NCI-H345 (cell line): Measurements from ENCODE around the gene PTPRJ.
A peak's percentile ranks its signal among the peaks of the same experiment; 100 is the strongest.

Experiments used
- DNase-seq: peaks from one replicate; lab custom pipeline; 2025; lab: John Stamatoyannopoulos, UW

The PTPRJ gene

DNA sequence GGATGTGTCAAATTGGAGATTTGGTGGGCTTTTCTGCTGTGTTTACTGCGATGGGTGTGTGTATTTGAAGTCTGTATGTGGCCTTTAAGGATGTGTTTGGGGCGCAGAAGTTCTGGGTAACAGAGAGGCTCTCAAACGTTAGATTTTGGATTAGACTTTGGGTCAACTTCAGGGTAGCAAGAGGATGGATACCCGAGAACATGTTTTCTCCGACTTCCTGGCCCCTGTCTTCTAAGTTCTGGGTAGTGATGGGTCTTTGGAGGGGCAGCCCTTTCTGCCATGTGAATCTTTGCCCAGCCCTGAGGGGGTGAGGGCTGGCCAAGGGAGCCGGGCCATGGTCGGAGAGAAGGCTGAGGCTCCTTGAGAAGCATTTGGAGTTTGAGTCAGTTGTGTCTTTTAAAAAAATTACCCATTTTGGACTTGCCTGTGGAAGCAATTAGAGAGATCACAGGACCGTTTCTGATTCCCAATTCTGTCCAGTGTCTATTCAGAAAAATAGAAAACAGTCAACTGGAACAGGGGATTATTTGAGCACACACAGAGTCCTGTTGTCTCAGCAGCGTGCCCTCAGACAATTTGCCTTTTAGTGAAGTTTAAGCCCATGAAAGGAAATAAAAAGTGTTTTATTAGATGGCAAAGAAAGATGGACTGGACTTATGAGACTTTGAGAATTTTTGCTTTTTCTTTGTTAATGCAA, 114.4 kb downstream of the PTPRJ start:
- DNase-seq, result no peak

DNA sequence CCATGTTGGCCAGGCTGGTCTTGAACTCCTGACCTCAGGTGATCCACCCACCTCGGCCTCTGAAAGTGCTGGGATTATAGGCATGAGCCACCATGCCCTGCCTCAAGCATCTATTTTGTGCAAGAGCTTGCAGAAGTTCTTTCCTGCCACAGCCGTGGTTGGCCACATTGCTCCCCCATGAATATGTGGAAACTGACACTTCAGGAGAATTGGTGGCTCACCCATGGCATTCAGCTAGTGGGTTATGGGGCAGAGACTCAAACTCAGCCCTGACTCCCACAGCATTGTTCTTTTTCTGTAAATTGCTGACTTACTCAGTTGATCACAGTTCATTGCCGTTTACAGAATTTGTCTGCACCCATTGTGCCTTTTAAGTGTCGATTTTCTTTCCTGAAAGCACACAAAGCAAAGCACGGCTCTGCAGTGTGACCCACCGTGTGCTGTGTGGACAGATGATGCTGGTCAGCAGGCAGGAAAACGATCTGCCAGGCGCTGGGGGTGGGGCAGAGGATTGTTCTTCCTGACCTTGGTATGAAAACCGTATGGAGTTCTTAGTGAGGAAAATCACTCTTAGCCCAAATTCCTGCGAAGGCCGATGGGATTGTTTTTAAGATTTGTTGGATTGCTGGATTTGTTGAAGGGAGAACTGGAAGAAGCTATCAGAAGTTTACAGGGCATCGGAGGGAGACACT, 115.6 kb downstream of the PTPRJ start:
- no peak for DNase-seq

DNA sequence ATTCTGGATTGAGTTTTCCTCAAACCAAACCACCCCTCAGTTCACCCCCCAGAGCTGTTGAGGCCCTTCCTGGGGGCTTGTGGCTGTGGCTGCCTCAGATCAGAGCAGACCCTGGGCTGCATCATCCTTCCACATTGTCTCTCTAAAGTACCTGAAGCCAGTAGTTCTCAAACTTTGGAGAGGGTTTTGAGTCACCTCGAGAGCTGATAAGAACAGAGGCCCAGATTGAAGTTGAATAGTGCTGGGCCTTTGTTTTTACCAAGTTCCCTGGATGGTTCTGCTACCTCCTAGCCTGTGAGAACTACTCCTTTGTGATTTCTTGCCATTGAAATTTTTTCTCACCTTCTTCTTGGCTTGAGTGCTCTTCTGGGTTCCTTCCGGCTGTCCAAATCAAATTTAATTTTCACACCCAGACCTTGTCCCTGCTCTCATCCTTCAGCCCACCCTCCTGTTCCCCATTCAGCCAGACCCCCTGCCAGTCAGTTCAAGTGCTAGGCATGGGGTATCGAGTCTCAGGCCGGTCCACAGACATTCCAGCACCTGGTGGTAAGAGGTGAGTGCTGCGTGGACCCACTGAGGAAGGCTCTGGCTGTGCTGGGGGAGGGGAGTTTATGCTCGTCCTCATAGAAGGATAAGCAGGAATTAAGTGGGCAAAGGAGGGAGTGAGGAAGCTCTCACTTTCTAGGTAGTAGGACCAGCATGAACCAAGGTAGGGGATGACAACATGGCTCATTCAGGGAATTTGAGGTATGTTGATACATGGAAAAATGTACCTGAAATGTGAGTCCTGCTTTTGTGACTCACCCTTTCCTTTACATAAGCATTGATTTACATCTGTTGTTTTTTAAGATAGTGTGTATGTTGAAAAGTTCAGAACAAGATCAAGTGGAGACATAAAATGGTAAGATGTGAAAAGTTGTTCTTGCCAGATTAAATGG, 116.5 kb downstream of the PTPRJ start:
- no peak for DNase-seq

DNA sequence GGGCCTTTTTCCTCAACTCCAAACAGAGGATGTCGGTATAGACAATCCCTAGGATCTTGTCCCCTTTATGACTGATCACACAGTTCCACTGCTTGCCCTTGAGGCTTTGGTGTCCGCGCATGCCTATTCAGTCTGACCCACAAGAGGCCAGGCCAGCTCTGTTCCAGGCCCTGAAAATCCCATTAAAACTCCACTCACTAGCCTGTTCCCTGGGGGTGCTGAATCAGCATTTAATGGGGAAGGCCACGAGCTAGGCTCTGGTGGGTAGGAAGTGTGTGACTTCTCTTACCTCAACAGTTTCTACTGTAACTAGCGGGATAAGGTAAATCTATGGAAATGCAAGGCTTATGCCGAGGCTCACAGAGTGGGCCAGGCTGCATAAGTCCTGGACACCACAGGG, 117.7 kb downstream of the PTPRJ start:
- DNase-seq, result no peak

DNA sequence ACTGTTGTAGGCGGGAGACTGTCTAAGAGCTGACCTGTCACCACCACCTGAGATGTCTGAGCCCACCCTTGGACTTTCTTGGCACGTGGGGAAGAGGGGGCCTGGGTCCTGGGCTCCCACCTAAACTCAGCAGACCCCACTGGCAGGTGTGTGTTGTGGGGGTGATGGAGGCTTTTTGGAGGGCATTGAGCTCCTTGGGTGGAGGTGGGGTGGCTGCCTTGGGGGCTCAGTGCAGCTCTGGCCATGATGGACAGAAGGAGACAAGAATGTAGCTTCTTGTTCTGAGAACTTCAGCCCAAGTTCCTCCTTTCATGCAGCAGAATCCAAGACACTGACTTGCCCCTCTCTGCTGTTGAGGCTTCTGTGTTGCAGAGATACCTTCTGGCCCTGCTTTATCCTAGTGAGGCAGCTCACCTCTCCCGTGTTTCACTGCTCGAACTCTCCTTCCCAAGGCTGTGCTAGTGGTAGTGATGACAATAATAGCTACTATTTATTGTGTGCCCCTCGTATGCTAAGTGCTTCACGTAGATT, 119.6 kb downstream of the PTPRJ start:
- DNase-seq, result no peak

DNA sequence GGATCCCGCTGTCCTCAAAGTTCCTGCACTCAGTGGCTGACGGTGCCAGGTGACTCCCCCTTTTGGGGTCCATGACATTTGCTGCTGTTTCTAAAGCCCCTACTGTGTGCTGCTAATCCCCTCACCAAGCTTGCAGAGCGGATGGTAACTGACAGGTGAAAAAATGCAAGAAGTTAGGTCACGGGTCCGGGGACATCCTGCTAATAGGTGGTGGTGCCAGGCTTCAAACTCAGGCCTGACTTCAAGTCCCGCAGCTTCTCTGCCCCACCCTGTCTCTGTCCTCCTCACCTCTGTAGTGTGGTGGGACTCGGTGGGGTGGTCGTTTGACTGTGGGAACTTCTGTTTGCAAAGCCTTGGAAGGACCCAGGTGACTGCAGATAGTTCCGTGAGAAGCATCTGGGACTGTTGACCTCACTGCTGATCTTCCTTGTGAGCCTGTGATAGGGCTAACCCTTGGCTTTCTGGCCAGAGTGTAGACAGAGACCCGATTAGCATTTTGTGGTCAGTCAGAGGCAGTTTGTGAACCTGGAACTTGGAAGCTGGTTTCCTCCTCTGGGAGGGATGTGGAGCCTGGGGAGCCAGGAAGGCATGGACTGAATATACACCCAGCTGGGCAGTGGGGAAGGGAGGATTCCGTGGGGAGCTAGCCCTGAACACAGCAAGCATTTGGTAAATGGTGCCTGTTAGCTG, 120.8 kb downstream of the PTPRJ start:
- no peak for DNase-seq

DNA sequence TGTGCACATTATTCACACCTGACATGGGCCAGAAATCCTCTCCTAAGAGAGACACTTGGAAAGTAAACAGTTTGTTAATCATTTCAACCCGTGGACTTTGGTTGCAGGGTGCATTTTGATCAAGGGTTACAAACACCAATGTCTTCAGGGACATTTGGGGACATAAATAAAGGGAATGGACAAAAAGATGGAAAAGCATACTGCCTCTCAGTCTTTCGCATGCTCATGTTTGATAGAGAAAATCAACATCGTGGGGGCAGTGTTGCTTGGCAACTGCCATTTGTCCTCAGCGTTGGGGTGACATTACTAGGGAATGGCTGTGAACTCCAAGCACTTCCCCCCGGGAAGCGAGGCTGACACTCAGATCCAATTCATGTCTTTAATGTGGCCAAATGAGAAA, 121.6 kb downstream of the PTPRJ start:
- DNase-seq, result no peak

DNA sequence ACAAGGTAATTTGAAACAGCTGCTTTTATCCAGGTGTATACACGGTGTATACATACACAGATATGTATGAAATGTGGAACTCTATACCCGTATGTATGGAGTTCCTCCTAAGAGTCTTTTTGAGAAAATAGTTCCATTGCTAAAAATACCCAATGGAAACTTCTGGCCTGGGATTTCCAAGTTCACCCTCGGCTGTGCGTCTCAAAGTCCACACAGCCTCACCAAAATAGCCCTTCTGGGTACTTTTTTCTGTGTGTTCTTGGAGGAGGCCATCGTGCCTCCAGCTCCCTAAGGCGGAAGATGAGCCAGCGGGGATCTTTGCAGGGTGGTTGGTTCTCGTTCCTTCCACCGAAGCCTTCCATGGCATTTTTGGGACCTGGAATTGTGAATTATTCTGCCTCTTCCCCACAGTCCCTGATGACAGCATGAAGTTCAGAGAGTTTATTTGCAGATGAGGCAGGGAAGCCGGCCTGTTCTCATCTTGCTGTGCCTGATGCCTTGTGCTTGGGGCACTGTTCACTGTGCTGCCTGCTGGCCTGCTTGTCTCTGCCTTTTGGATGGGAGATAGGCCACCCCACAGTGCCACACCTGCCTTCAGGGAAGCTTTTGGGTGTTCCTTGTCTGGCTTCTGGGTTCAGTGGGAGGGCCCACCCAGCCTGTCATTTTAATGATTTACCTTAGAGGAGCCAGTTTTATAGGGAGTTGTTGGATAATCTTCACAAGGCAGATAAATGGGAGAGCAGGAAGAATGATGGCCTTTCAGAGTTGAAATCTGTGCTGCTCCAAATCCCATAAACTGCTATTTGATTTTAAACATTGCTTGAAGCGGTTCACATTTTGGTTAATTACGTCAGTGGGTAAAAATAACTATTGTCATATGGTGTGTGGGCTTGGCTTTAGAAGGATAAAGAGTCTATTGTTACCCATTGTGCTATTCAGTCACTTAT, 123.5 kb downstream of the PTPRJ start:
- peak; percentile 10 for DNase-seq

DNA sequence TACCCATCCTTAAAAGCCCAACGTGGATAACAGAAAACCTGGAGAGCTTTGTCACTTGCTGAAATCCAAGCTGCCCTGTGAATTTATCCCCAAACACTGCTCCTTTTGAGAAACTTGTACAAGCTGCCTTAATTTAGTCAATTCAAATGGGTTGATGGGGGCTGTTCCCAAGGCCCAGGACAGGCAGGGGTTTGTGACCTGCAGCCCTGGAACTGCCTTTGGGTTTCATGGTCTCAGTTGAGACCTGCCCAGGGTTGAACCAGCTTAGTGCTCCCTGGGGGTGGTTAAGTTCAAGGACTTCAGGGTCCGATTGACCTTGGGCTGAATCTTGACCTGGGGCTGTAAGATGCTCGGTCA, 124.2 kb downstream of the PTPRJ start:
- DNase-seq, result no peak

DNA sequence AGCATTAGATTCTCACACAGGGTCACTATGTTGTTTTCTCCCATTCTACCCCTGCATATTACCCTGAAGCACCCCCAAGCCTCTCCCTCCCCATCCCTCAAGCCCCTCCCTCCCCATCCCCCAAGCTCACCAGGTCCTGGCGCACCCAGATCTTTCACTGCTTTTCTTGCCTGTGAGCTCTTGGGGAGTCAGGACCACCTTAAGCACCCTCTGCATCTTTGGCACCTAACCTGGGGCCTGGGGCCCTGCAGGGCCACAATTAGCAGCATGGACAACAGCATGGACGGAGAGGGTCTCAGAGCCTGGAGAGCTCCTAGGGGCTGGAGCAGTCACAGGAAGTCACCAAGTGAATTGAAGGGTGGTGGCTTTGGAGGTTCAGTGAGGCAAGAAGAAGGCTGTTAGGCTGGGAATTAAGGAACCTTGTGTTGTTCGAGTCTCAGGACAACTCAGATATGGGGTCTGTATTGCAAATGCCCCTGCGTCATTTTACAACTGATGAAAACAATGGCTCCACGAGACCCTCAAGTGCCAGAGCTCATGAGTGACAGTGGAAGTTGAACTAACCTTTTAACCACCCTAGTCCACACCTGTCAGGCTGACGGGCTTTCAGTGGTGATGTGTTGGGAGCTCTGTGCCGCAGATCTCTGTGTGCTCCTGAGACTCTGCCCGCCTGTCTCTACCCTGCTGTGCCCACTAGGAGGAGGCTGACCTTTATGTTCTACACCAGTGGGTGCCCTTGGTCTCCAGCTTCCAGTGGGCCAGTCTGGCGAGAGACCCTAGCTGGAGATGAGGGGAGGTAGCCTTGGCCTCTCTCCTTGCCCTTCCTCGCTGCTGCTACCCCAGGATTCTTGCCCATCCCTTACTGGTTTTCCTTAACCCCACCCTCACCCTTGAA, 125.0 kb downstream of the PTPRJ start:
- DNase-seq, result no peak

DNA sequence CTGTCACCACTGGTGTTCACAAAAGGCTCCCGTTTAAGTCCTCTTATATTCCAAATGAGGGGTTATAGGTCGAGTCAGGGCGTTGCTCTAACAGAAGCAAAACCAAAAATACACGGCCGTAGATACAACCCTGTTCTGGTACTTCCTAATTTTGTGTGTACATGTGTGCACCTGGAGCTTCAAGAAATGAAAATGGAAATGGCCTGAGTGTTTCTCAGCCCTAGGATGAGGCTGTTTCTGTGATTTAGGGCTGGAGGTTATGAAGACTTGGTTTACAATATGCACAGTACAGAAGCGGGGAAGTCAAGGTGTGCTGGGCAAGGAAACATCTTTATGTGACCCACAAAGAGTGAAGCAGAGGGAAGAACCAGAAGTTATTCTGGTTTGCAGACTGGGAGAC, 125.8 kb downstream of the PTPRJ start:
- no peak for DNase-seq

DNA sequence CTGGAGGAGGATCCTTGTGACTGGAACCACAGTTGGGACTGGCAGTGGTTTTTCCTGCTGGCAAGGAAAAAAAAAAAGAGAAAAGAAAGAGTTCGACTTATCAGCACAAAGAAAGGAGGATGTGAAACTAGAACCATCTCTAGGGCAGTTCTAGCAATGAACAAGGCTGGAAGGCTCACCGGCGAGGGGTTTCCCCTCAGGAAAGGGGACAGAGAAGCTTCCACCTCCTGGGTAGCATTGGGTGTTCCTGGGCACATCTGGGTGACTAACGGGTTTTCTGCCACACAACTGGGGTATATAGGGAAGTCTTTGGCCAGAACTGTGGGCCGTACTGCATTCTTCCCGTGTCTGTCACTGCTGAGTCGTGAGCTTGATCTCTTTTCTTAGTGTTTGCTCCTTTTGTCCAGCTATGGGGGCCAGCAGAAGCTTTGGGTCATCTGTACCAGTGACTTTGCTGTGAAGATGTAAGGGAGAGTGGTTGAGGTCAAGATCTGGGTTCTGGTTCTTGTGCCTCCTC, 126.9 kb downstream of the PTPRJ start:
- DNase-seq, result no peak

DNA sequence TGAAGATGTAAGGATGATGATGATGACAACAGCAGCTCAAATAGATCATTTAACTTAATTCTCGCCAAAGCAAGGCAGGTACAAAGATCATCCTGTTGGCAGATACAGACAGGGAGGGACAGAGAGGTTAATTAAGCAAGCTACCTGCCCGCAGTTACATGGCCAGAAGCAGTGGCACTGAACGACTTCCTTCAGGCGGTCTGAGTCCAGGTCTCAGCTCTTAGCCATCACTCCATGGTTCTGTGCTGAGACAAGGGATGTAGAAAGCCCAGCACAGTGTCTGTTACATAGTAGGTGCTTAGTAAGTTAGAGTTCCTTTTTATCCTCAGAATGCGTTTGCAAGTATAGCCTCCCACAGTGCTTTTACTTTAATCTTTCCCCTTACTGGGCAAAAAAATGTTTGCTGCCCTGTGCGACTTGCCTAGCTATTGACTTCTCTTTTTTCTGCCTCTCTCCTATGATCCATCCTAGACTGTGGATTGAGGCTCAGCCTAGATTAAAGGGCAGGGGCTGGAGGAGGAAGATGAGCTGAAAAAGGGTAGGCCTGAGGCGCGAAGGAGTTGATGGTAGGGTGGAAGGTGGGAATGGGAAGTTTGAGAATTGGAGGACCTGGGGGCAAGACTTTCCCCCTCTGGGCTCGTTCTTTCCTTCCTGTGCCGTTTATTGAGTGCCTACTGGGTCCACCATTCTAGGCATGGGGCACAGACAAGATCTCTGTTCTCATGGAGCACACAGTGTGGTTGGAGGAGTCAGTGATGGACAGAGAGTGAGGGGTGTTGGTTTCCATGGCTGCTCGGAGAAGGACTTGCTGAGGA, 128.1 kb downstream of the PTPRJ start:
- DNase-seq, result no peak

DNA sequence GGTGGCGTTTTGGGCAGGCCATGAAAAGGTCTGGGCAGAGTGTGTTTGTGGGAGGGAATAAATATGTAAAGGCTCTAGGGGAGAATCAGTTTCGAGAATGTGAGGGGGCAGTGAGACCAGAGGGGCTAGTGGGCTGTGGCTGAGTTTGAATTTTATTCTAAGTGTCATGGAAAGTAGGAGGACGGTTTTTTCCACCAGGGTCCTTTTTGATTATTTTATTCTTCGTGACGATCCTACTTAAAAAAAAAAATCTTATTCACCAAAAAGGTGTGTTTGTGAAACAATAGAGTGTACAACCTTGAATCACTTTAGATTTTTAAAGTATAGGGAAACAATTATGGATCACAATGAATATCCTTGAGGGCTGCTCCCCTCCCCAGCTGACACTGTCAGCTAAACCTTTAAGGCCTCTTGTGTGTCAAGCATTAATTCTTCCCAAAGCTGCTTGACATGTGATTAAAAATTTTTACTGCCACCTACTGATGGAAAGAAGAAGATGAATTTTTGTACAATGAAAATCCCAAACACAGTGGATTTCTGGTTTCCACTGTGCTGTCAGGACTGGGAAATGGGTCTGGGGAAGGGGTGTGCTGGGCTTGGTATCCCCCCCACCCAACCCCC, 128.8 kb downstream of the PTPRJ start:
- DNase-seq, result peak; percentile 45

DNA sequence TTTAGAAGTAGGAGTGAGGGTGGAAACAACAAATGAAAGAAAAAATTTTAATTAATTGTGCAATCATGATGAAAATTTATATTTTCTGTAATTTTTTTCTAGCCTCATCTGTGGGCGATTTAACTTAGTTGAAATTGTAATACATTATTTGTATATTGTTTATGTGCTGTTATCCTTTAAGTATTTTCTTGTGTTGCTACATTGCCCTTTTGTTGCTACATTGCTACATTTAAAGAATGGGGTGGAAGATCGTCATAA, 130.1 kb downstream of the PTPRJ start:
- no peak for DNase-seq

DNA sequence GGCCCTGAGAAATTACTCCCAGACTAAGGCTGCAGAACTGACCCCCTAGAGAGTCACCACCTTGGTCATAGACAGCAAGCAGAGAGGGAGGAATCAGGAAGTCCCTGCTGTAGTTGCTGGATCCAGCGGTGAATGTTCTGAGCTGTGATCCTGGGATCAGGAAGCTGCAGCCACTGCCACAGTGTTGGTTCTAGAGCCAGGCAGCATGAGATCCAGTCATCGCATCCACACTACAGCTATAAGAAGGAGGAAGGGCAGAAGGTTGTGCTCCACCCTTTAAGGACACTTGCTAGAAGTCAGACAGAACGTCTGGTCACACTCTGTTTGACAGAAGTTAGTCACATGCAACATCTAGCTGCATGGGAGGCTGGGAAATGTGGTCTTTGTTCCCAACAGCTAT, 131.5 kb downstream of the PTPRJ start:
- no peak for DNase-seq

DNA sequence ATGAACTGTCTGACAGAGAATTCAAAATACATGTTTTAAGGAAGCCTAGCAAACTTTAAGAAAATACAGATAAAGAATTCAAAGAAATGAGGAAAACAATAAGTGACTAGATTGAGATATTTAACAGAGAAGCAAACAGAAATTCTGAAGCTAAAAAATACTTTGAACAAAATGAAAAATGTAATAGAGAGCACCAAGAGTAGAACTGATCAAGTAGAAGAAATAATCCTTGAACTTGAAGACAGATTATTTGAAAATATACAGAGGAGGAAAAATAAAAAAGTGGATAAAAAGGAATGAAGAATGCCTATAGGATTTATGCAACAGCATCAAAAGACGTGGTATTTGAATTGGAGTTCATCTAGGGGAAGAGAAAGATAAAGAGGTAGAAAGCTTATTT, 134.4 kb downstream of the PTPRJ start:
- no peak for DNase-seq

DNA sequence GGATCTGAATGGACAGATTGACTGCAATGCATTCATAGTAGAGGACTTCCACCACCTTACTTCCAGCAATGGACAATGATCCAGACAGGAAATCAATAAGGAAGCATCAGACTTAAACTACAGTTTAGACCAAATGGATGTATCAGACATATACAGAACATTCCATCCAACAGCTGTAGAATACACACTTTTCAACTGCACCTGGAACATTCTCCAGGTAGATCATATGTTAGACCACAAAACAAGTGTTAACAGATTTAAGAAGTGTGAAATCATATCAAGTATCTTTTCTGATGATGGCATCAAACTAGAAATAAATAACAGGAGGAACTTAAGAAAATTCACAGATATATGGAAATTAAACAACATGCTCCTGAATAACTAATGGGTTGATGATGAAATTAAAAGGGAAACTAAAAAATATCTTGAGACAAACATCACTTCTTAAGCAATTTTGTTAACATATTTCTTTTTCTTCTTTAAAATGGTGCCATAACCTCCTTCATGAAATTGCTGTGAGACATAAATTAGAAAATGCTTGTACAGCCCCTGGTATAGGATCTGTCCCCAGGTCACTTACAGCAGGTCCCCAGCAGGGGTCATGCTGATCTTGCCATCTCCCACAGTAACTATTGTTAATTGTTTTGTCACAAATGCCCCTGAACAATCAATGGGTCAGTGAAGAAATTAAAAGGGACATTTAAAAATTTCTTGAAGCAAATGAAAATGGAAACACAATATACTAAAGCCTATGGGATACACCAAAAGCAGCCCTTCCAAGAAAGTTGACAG, 136.3 kb downstream of the PTPRJ start:
- DNase-seq, result no peak
